Activated T-cell treated with anti-CD3 and anti-CD28 coated beads, Interleukin-2, amount 50 U/mL, for 24 hours (primary cell): ENCODE data around the gene SPTLC3.

Source experiments
- DNase-seq: peaks from one replicate; pipeline ENCODE4 v3.0.0-alpha.2; 2020
- H3K27ac Mint-ChIP-seq: 2 replicates; pipeline ENCODE4 v1.8.0; 2020; ENCODE audit warnings: mild to moderate bottlenecking, mixed read lengths
- H3K27me3 Mint-ChIP-seq: 2 replicates; pipeline ENCODE4 v1.8.0; 2020; ENCODE audit warnings: mixed read lengths
- H3K36me3 Mint-ChIP-seq: 2 replicates; pipeline ENCODE4 v1.8.0; 2020; ENCODE audit warnings: low read depth, mixed read lengths
- H3K4me1 Mint-ChIP-seq: 2 replicates; pipeline ENCODE4 v1.8.0; 2020; ENCODE audit warnings: low read depth, mixed read lengths
- H3K4me3 Mint-ChIP-seq: 2 replicates; pipeline ENCODE4 v1.8.0; 2020; ENCODE audit warnings: mild to moderate bottlenecking, moderate library complexity, mixed read lengths
- H3K9me3 Mint-ChIP-seq: 2 replicates; pipeline ENCODE4 v1.8.0; 2020; ENCODE audit warnings: mixed read lengths

The SPTLC3 gene

DNA sequence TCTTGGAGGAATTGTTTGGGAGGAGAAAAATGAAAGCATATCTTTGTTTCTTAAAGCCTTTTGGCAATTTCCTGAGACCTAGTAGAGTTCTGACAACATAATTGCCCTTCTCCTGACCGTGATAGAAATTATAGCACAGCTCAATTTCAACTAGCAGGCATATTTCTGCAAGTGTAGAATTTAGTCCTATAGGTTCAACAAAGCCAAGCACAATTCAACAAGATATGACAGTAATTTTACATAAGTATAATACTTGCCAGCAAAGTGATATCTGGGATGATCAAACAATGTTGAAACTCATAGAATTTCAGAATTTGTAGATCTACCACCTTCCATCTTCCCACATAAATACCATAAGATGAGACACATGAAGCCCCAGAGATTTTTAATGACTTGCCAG lies 73.1 kb downstream of the SPTLC3 start:
- H3K27me3 Mint-ChIP-seq, result no peaks in the 10 kb centered on the region
- no peak overlapping the region for H3K27ac Mint-ChIP-seq
- H3K4me3 Mint-ChIP-seq, result no peak overlapping the region
- no peaks in the 10 kb centered on the region for H3K9me3 Mint-ChIP-seq
- no peak for DNase-seq
- no peaks in the 10 kb centered on the region for H3K36me3 Mint-ChIP-seq
- H3K4me1 Mint-ChIP-seq, result no peaks in the 10 kb centered on the region

DNA sequence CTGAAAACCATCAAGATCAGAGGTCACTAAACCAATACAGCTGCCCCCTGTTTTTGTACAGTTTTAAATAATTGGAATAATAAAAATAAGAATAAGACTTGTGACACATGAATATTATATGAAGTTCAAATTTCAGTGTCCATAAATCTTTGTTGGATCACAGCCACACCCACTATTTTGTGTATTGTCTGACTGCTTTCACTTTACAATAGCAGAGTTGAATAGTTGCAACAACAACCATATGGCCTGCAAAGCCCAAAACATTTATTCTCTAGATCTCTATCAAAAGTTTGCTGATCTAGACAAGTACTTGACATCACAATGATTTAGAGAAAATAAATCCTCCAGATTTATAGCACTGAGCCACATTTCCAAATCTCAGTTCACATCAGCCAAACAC lies 73.6 kb downstream of the SPTLC3 start:
- no peaks in the 10 kb centered on the region for H3K9me3 Mint-ChIP-seq
- H3K36me3 Mint-ChIP-seq, result no peaks in the 10 kb centered on the region
- no peak overlapping the region for H3K4me3 Mint-ChIP-seq
- DNase-seq, result no peak
- H3K27me3 Mint-ChIP-seq, result no peaks in the 10 kb centered on the region
- no peak overlapping the region for H3K27ac Mint-ChIP-seq
- no peaks in the 10 kb centered on the region for H3K4me1 Mint-ChIP-seq

DNA sequence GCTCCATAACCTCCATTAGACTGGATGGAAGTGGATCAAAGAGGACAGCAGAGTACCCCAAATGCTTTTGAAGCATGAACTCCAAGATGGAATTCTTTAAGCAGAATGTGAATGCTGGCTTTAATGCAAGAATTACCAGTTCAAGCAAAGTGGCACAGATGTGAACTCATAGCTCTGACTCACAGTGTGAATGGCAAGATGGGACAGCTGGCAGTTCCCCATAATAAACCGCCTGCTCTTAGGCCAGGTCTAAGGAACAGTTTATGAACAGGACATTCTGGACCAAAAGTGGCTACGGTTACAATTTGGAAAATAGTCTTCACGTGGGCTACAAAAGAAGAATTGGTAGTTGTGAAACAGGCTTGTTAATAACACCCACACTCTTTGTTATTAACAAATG lies 76.5 kb downstream of the SPTLC3 start:
- no peak for DNase-seq
- Mint-ChIP-seq H3K27ac (no peak overlapping the region), H3K27me3 (no peaks in the 10 kb centered on the region), H3K4me1 (no peaks in the 10 kb centered on the region), H3K9me3 (no peaks in the 10 kb centered on the region), H3K36me3 (no peaks in the 10 kb centered on the region), H3K4me3 (no peak overlapping the region)

DNA sequence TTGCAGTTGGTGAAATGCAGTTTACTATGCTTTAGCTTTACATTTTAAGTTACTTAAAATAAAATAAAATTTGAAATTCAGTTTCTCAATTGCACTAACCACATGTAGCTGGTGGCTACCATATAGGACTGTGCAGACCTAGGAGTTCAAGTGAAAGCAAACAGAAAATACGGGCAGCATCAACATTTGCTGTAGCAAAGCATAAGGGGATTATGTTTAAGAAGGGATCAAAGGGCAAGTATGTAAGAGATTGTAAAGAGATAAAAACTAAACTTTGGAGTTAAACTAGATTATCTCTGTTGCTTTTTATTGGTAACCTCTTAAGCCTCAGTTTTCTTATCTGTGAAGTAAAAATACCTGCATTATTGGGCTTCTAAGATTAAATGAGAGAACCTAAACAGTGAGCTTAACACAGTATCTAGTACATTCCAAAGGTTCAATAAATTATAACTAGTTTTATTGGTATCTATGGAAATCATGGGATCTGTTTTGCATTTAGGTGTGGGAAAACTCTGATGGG lies 81.2 kb downstream of the SPTLC3 start:
- no peak for DNase-seq
- Mint-ChIP-seq H3K36me3 (no peaks in the 10 kb centered on the region), H3K27me3 (no peaks in the 10 kb centered on the region), H3K9me3 (no peaks in the 10 kb centered on the region), H3K4me1 (no peaks in the 10 kb centered on the region), H3K4me3 (no peak overlapping the region), H3K27ac (no peak overlapping the region)

DNA sequence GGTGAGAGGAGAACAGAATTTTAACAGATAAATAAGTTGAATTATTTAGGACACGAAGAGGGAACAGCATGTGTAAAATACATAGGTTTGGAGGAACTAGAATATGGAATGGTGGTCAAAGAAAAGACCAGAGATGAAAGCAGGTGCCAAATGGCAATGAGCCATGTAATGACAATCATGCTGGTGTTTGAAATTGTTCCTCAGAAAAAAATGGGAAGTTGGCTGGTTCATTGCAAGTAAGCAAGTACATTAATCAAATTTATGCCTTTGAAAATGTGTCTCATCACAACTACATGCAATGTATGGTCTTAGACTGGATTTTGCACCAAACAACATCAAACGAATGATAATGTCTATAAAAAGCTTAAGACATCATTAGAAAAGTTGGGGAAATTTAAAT lies 83.3 kb downstream of the SPTLC3 start:
- H3K4me1 Mint-ChIP-seq, result no peaks in the 10 kb centered on the region
- no peaks in the 10 kb centered on the region for H3K36me3 Mint-ChIP-seq
- H3K27me3 Mint-ChIP-seq, result no peaks in the 10 kb centered on the region
- H3K27ac Mint-ChIP-seq, result no peak overlapping the region
- DNase-seq, result no peak
- no peak overlapping the region for H3K4me3 Mint-ChIP-seq
- H3K9me3 Mint-ChIP-seq, result no peaks in the 10 kb centered on the region

DNA sequence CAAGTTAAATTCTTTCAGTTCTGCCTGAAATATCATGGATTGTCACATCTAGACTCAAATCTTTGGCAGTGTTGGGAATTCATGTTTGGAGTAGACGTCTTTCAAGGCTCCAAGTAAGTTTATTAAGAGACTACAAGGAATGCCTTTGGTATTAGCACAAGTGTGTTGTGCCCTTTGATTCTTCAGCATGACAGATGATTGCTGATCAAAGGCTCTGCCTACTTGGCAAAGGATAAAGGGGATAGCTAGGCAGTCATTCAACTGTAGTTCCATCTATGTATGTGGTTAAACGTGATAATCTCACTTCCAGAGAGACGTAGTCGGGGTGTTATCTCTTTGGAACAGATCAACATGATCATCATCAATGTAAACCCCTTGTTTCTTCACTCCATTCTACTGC lies 86.2 kb downstream of the SPTLC3 start:
- no peak overlapping the region for H3K4me3 Mint-ChIP-seq

DNA sequence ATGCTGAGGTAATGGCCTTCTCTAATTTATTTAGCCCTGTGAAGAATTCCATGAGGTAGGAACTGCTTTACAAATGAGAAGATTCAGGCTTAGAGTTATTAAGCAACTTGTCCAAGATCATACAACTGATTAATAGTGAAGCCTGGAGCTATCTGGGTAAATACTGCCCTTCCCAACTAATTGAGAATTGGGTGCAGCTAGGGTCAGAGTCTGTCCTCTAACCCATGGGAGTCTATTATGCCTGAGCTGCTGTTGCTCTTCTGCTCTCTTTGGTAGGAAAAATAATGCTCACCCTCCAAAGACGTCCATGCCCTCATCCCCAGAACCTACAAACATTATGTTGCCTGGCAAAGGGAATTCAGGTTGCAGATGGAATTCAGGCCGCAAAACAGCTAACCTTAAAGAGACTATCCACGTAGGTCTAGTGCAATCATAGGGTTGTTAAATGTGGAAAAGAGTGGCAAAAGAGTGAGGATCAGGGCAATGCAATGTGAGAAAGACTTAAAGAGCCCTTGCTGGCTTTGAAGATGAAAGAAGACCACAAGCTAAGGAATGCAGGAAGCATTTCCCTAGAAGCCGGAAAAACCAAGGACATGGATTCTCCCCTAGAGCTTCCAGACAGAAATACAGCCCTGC lies 90.1 kb downstream of the SPTLC3 start:
- no peaks in the 10 kb centered on the region for H3K27me3 Mint-ChIP-seq
- DNase-seq, result no peak
- no peaks in the 10 kb centered on the region for H3K9me3 Mint-ChIP-seq
- no peak overlapping the region for H3K4me3 Mint-ChIP-seq
- no peaks in the 10 kb centered on the region for H3K36me3 Mint-ChIP-seq
- no peaks in the 10 kb centered on the region for H3K4me1 Mint-ChIP-seq
- no peak overlapping the region for H3K27ac Mint-ChIP-seq

More for the DNA sequence above, 86.2 kb downstream of the SPTLC3 start:
- Mint-ChIP-seq H3K4me1 (no peaks in the 10 kb centered on the region), H3K27ac (no peak overlapping the region), H3K27me3 (no peaks in the 10 kb centered on the region), H3K9me3 (no peaks in the 10 kb centered on the region), H3K36me3 (no peaks in the 10 kb centered on the region)
- DNase-seq, result no peak

DNA sequence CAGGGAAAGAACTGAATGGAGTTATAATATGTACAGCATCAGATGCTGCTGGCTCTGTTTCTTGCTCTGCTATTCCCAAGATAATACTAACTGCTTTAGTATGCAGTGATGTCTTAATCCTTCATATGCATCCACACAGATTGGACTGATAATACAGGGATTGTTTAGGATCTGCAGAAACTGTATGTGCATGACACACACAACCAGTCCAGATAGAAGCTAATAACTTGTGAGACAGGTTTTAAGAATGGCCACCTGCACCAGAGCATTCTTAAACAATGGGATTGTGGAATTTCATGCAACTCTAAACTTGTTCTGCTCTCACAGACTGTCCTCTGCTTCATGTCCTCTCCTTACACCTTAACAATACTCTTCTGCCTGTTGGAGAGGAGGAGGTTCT lies 90.9 kb downstream of the SPTLC3 start:
- no peaks in the 10 kb centered on the region for H3K9me3 Mint-ChIP-seq
- no peak overlapping the region for H3K4me3 Mint-ChIP-seq
- H3K4me1 Mint-ChIP-seq, result no peaks in the 10 kb centered on the region
- DNase-seq, result no peak
- no peak overlapping the region for H3K27ac Mint-ChIP-seq
- no peaks in the 10 kb centered on the region for H3K36me3 Mint-ChIP-seq
- no peaks in the 10 kb centered on the region for H3K27me3 Mint-ChIP-seq

DNA sequence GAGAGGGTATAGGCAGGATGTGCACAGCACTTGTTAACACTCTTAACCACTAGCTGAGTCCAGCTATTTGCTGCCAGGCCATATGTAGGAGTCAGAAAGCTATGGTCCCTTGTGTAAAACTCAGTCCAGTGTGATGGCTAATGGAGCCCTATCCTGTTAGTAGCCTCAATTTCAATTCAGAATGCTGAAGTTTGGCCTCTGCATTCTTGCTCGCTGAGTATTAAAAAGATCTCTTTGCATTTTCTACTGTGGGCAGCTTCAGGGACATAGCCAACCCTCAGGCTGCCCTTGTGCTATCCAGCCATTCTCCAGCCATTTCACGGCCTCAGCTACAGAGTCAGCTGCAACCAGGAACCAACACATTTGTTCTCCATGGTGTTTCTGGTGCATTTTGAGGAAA lies 92.5 kb downstream of the SPTLC3 start:
- DNase-seq, result no peak
- Mint-ChIP-seq H3K27me3 (no peaks in the 10 kb centered on the region), H3K9me3 (no peaks in the 10 kb centered on the region), H3K36me3 (no peaks in the 10 kb centered on the region), H3K4me1 (no peaks in the 10 kb centered on the region), H3K27ac (no peak overlapping the region), H3K4me3 (no peak overlapping the region)

DNA sequence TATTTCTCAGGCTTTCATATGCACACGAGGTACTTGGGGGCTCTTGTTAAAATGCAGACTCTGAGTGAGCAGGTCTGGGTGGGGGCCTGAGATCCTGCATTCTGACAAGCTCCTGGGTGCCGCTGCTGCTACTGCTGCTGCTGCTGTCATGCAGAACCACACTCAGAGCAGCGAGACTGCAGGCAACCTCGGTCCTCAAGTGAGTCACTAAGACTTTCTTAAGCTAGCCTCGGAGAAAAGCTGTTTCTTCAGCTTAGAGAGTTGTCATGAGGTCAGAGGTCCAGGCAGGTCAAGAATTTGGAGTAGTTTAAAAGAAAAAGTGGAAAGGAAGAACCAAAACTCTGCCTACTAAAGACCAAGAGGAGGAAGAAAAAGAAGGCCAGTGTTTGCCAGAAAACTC lies 92.9 kb downstream of the SPTLC3 start:
- H3K4me3 Mint-ChIP-seq, result no peak overlapping the region

DNA sequence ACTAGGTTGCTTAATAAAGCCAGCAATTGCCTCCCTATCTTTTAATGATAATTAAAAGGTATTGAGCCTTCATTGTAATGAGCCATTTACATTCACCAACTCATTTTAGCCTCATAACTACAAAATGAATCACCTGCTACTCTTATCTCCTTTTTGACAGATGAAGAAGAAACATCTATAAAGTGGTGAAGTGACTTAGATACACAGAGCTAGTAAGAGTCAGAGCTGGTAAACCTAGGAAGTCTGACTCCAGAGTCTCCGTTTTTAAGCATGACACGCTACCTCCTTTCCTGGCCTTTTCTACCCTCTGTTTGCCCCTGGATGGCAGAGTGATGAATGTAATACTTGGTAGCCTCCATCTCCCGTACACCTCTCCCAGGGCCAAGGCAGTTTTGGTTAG lies 93.5 kb downstream of the SPTLC3 start:
- no peak overlapping the region for H3K27ac Mint-ChIP-seq
- no peaks in the 10 kb centered on the region for H3K4me1 Mint-ChIP-seq
- no peaks in the 10 kb centered on the region for H3K36me3 Mint-ChIP-seq
- no peak overlapping the region for H3K4me3 Mint-ChIP-seq
- no peak for DNase-seq
- peaks cover 3% of the 10 kb centered on the region for H3K27me3 Mint-ChIP-seq
- H3K9me3 Mint-ChIP-seq, result no peaks in the 10 kb centered on the region

More for the DNA sequence above, 92.9 kb downstream of the SPTLC3 start:
- Mint-ChIP-seq H3K4me1 (no peaks in the 10 kb centered on the region), H3K36me3 (no peaks in the 10 kb centered on the region), H3K27me3 (no peaks in the 10 kb centered on the region), H3K9me3 (no peaks in the 10 kb centered on the region), H3K27ac (no peak overlapping the region)
- no peak for DNase-seq

DNA sequence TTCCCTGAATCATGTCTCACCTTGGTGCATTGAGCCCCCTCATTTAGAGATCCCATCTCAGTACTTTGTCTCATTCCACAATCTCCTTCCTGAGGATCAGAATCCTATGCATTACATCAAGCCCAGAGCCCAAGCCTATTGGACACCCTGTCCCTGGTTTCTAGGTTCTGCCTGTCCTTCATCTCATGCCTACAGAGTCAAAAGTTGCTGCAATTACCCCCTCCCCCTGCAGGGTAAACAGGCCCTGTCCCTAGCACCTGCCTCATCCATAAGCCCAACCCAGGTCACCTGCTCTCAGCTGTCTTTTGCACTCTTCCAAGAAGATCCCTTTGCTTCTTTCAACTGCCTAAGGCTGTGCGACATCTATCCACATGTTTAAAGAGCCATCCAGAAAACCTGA lies 93.9 kb downstream of the SPTLC3 start:
- Mint-ChIP-seq H3K4me1 (no peaks in the 10 kb centered on the region), H3K9me3 (no peaks in the 10 kb centered on the region), H3K36me3 (no peaks in the 10 kb centered on the region), H3K27ac (no peak overlapping the region), H3K4me3 (no peak overlapping the region), H3K27me3 (peaks cover 6% of the 10 kb centered on the region)
- DNase-seq, result no peak

DNA sequence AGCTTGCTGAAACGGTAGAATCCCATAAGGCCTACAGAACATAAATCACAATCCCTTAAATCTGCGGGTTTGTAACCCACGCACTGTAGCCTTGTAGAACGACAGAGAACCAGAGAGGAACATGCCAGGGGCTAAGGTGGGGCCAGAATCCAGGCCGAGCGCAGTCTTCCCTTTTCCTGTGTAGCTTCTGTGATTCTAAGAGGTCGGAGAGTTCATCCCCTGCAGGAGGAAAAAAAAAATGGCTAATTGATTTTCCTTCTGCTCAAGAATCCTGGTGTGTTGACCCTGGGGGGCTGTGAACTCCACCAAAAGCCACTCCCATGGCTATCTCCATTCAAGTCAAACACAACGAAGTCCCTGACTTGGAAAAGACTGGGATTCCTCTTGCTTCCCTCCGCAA lies 96.3 kb downstream of the SPTLC3 start:
- H3K36me3 Mint-ChIP-seq, result no peaks in the 10 kb centered on the region
- H3K4me1 Mint-ChIP-seq, result no peaks in the 10 kb centered on the region
- H3K27ac Mint-ChIP-seq, result no peak overlapping the region
- no peak for DNase-seq
- H3K27me3 Mint-ChIP-seq, result peaks cover 6% of the 10 kb centered on the region
- H3K9me3 Mint-ChIP-seq, result no peaks in the 10 kb centered on the region
- no peak overlapping the region for H3K4me3 Mint-ChIP-seq

DNA sequence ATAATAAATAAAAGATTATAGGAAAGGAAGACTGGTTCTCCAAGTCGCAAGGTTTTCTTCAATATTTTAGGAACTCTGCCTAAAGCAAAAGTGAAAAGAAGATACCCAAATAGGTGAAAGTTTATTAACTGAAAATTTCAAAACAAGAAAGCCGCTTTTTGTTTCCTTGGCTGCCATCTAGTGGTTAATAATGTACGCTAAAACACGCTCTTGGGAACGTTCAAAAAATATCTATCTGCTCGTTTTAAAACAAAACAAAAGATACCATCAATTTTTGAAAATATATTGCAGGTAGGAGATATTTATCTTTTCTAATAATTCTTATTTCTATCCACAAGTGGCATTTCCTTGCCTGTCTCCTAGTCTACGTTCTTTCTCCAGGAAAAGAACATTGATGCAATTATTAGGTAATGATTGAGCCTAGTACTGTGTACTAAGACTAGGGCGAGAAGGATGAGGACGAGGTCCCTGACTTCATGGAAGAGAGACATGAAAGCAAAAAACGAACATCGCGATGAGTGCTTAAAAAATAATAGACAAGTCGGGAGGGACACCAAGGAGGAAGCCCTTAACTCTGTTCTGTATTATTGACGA lies 97.2 kb downstream of the SPTLC3 start:
- no peak for DNase-seq
- Mint-ChIP-seq H3K9me3 (no peaks in the 10 kb centered on the region), H3K27ac (no peak overlapping the region), H3K36me3 (no peaks in the 10 kb centered on the region), H3K4me3 (no peak overlapping the region), H3K27me3 (peaks cover 6% of the 10 kb centered on the region), H3K4me1 (no peaks in the 10 kb centered on the region)

DNA sequence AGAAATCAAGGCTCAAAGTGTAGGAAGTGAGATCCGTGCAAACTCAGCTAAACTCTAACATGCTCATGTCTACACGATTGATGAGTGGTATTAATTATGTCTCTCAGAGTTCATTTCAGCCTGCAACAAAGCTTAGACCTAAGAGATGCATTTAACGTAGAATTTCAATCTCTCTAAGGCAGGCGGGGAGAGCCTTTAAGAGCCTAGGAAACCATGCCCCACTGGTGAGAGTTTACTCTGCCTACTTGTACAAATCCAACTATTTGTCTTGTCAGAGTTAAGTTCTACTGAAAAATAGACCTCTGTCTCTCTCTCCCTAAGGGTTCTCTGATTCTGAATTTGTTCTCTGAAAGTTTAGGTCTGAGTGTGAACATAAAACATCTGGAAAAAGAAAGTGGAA lies 100.9 kb downstream of the SPTLC3 start:
- peaks cover 6% of the 10 kb centered on the region for H3K27me3 Mint-ChIP-seq
- no peaks in the 10 kb centered on the region for H3K9me3 Mint-ChIP-seq
- H3K27ac Mint-ChIP-seq, result no peak overlapping the region
- no peaks in the 10 kb centered on the region for H3K36me3 Mint-ChIP-seq
- no peak overlapping the region for H3K4me3 Mint-ChIP-seq
- DNase-seq, result no peak
- no peaks in the 10 kb centered on the region for H3K4me1 Mint-ChIP-seq

DNA sequence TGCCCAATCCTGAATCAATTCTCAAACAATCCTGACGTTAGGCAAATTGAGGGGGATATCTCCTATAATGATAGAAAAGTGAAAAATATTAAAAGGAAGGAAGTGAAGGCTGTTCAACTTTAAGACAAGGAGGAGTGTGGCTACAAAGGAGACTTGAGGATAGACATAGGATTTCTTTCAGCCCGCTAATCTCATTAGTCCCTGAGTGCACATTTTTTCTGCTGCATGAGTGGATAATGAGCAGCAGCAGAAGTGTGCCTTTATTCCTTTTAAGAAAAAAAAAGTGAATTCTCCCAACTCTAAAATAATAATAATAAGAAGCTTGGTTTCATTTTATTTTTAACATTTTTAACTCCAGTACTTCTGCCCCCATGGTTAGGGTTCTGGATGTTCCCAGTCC lies 102.0 kb downstream of the SPTLC3 start:
- Mint-ChIP-seq H3K27me3 (peaks cover 6% of the 10 kb centered on the region), H3K36me3 (no peaks in the 10 kb centered on the region), H3K9me3 (no peaks in the 10 kb centered on the region), H3K4me3 (no peak overlapping the region), H3K27ac (no peak overlapping the region), H3K4me1 (no peaks in the 10 kb centered on the region)
- no peak for DNase-seq
